SU-DHL-6 (cell line): ENCODE data around the gene SEMA6A.

Experiments
- EZH2phosphoT487 ChIP-seq: fragments of 200-600 bp; sonication (generic), shearing (Covaris generic); conservative IDR thresholded peaks from 2 replicates; pipeline ENCODE4 v1.6.1; 2018; ENCODE audit warnings: mild to moderate bottlenecking, antibody characterized with exemption, low read length, moderate library complexity, mixed read lengths
- TF ChIP-seq, protein P1 (sequence below): fragments of 200-600 bp; sonication (generic); IDR thresholded peaks from one replicate; pipeline ENCODE4 v1.5.1; 2017; ENCODE audit warnings: antibody characterized with exemption, mild to moderate bottlenecking, low read length, moderate library complexity; ENCODE audit not compliant: insufficient read depth, poor library complexity, severe bottlenecking

DNA sequence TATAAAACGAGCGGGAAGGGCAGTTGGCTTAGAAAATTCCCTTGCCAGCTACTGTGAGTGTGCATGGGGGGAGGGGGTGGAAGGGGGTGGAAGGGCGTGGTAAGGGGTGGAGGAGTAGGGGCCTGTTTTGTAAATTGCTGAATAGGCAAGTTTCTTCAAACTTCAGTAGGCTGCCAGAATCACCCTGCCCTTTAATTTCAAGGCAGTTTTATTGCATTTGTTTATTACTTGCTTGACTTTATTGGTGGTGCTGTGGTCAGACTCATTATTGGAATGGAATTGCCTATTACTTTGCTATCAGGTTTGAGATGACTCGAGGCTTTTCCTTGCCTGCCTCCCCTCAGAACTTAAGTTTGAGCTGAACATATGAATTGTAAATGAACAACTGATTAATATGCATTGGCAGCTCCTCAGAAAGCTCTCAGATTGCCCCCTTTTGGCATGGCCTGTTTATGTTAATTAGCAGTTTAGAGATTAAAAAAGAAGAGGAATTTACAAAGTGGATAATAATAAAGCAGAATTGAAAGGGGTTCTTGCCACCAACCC, 76.0 kb downstream of the SEMA6A start:
- TF ChIP-seq, protein P1, sequence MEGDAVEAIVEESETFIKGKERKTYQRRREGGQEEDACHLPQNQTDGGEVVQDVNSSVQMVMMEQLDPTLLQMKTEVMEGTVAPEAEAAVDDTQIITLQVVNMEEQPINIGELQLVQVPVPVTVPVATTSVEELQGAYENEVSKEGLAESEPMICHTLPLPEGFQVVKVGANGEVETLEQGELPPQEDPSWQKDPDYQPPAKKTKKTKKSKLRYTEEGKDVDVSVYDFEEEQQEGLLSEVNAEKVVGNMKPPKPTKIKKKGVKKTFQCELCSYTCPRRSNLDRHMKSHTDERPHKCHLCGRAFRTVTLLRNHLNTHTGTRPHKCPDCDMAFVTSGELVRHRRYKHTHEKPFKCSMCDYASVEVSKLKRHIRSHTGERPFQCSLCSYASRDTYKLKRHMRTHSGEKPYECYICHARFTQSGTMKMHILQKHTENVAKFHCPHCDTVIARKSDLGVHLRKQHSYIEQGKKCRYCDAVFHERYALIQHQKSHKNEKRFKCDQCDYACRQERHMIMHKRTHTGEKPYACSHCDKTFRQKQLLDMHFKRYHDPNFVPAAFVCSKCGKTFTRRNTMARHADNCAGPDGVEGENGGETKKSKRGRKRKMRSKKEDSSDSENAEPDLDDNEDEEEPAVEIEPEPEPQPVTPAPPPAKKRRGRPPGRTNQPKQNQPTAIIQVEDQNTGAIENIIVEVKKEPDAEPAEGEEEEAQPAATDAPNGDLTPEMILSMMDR, result no peak
- TF ChIP-seq EZH2phosphoT487, result no peak
